DND-41 (cell line): Measurements from ENCODE around the gene LRRC27.

Source experiments
- CTCF ChIP-seq: IDR thresholded peaks from 2 replicates; pipeline ENCODE4 v1.5.1; 2012; ENCODE audit warnings: borderline replicate concordance, low read length, moderate library complexity, mild to moderate bottlenecking; ENCODE audit not compliant: poor library complexity, severe bottlenecking; ENCODE audit errors: extremely low read depth
- EZH2 ChIP-seq: IDR thresholded peaks from 3 replicates; pipeline ENCODE4 v1.6.1; 2012; ENCODE audit warnings: borderline replicate concordance, low read depth, mild to moderate bottlenecking, moderate library complexity, low read length, inconsistent platforms; ENCODE audit not compliant: severe bottlenecking

GRCh38 chr10:132354356-132355094, 22.5 kb downstream of the LRRC27 start:
- TF ChIP-seq CTCF (no peak), EZH2 (no peak)
